ENCODE results near the gene TOM1.

The TOM1 gene

GRCh38 chr22:35299673-35300499, at the start of gene TOM1:
TSS of gene TOM1 (plus strand) at chr22:35299894. CDS start at chr22:35299929, 35 bp downstream.
- DNase-seq, result peak; percentile 92 to 95

- DNase-seq, result no peak
Measured at GRCh38 chr22:35250156-35250555, 49.5 kb upstream of the TOM1 start.

GRCh38 chr22:35253946-35254345, 45.7 kb upstream of the TOM1 start:
- no peak for DNase-seq

DNA sequence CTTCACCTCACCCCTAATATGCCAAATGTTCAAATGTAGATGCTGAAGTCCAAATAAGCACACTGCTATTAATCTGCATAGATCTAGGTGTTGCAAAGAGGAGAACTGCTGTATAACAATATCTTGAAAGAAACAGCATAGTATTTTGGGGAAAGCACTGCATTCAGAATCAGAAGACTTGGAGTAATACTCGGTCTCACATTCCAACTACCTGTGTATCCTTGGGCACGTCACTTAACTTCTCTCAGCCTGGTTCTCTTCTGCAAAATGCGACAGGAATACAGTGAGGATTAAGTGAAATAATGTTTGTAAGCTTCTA, 42.7 kb upstream of the TOM1 start:
- no peak for DNase-seq

- DNase-seq, result peak; percentile 81 to 87
Measured at GRCh38 chr22:35257321-35258190, 42.1 kb upstream of the TOM1 start, which contains the start of gene HMGXB4. TSS of gene HMGXB4 (plus strand) at chr22:35257493. CDS start at chr22:35262391, 4,898 bp downstream.

DNA sequence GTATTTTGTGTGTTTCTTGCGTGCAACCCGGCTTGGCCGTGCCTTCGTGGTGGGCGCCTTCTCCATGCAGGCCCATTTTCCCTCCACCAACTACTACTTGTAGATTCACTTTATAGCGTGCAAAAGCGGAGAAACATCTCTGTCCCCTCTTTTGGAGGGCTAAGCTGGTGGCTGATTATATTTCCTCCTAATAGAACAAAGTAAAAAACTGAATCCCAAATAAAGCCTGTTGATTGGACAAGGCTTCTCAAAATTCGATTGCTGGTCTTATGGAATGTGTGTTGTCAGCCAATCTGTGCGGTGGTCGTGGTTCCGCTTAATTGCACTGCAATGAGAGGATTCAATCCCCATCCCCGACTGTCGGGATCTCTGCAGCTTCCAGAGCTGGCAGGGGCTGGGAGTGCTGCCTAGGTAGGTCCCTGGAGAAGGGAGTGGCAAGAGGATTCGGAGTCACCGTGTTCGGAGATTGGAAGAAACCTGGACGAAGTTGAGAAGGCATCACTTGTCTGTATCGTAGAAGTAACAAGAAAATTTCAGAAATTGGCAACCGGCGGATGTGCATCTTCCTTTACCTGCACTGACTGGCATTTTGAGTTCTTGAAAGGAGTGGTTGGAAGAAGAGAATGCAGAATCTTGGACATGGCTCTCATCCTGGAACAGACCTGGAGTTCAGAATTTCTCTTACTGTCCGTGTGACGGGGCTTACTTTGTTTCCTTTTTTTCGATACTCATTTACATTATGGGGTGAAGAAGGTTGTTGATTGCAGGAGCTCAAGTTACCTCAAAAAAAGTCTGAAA, 41.3 kb upstream of the TOM1 start:
- no peak for DNase-seq

DNA sequence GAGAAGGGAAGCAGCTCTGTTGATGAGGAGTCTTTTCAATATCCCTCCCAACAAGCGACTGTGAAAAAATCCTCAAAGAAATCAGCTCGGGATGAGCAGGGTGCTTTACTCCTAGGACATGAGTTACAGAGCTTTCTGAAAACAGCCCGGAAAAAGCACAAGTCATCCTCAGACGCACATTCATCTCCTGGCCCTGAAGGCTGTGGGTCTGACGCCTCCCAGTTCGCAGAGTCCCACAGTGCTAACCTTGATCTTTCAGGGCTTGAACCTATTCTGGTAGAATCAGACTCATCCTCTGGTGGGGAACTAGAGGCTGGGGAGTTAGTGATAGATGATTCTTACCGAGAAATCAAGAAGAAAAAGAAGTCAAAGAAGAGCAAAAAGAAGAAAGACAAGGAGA, 34.7 kb upstream of the TOM1 start:
- no peak for DNase-seq

DNA sequence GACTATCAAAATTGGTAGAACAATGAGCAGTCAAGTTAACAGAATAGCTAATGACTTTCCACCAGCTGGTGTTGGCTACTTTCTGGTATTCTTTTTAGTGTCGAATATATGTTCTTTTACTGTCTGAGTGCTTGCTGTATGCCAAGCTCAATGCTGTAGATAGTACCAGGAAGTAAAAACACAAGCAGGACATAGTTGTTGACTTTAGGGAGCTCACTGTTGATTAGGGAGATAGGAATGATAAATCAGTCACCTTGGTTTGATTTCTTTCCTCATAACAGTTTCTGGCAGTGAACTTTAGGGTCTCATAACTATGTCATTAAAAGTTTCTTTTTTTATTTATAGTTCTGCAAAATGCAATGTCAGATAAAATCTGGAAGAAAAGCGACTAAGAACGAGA, 33.4 kb upstream of the TOM1 start:
- no peak for DNase-seq

DNA sequence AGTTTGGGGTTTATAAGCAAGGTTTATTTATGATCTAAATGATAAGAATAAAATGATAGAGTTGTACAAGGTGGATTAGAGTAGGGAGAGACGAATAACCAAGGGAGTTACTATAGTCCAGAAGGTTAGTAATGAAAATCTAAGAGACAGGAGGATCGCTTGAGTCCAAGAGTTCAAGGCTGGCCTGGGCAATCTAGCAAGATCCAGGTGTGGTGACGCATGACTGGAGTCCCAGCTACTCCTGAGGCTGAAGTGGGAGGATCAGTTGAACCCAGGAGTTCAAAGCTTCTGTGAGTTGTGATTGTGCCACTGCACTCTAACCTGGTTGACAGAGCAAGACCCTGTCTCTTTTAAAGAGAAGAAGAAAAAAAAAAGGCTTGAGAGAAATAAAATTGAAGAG, 30.1 kb upstream of the TOM1 start:
- DNase-seq, result no peak

DNA sequence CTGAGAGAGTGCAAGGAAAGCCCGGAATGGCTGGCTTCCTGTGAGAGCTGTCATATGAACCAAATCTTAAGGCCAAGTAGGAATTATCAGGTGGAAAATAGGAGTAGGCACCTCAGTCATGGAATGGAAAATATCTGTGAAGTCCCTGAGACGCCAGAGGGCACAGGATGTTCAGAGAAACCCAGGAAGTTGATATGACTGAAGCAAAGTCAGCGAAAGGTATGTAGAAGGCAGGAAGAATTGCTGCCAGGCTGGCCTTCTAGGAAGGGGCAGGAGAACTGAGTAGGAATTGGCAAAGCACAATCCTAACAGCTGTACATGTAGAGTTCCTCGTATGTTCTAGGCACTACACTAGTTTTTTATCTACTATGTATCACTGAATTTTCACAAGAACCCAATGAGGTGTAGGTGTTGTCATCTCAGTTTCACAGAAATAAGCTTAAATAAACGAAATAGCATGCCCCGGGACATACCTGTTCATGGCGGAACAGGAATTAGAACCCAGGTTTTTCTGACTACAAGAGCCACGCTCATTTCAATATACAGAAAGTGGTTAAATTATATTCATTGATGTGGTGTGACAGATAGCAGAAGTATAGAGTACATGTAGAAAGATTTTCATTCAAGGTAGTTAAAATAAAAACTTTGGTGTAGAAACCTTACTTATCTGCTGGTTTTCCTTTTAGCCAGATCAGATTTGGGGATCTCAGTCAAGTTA, 25.4 kb upstream of the TOM1 start:
- DNase-seq, result no peak

DNA sequence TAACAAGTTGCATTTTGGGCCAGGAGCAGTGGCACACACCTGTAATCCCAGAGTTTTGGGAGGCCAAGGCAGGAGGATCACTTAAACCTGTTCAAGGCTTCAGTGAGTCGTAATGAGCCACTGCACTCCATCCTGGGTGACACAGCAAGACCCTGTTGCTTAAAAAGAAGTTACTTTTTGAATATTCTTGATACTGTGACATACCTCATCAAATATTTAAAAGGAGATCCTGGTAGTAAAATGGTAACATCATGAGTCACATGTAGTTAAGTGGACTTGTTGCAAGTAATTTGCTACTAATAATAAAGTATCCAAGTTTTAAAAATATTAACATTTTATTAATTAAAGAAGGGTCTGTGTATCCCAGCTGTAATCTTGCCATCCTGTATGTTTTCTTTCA, 24.1 kb upstream of the TOM1 start:
- no peak for DNase-seq

GRCh38 chr22:35276019-35276418, 23.7 kb upstream of the TOM1 start:
- DNase-seq, result no peak

DNA sequence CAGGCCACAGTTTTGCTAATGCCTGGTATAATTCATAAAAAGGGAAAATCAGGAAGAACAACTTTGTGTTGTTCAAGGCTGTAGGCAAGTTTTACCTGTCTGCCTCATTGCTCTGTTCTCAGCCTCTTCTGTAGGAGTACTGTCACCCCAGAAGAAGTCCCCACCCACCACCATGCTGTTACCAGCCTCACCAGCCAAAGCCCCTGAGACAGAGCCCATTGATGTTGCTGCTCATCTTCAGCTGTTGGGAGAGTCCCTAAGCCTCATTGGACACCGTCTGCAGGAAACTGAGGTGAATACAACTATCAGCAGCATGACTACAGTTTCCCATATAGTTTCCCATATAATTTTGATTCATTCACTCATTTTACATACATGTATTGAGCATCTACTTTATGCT, 11.6 kb upstream of the TOM1 start:
- DNase-seq, result no peak

DNA sequence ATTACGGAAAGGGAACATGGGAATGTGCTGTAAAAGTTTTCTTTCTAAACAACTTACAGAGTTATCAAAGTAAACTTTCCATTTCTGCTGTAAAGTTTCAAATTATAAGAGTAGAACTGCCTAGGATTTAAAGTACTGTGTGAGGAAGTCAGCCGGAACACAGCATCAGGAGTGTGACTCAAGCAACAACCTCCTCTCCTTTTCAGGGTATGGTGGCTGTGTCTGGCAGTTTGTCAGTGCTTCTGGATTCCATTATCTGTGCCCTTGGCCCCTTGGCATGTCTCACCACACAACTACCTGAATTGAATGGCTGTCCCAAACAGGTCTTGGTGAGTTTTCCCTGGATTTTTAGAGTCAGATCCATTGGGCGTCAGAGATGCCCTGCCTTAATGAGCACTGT, 6.9 kb upstream of the TOM1 start:
- no peak for DNase-seq

DNA sequence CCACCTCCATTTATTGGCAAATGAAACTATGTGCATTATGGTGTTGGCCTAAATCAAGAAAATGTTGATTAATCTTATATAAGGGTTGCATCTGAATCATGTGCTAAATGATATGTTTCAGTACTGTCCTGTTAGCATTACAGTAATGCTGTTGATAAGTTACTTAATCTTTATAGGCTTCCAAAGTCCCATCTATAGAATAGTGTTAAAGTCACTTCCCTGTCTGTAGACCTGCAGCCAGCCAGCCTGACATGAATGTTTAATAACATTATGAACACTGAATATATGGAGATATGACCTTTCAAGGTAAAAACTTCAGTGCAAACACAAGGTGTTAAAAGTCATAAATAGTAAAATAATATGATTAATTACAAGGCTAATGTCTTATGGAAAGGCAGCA, 3.6 kb upstream of the TOM1 start:
- no peak for DNase-seq

GRCh38 chr22:35299217-35299672, 449 bp upstream of the TOM1 start:
- DNase-seq, result peak in 1 of 2 experiments; percentile 31

DNA sequence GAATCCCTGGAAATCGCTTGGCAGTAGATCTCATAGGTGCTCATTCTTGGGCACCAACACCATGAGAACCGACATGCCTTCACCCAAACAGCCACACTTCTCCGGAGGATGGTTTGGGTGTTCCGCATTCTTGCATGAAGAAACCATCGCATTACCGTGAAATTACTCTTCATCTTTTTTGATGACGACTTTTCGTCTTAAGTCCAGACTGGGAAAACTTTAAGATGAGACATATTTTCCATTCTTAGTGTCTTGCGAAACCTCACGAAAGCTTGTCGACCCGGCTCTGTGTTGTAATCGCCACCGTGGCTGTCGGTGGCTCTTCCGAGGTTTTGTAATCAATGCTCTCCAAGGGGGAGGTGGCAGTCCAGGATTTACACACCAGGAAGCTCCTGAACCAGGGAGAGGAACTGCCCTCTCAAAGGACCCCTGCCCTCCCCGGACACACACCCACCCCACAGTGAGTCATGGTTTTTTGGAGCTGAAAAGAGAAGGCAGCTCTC, 1.7 kb downstream of the TOM1 start:
- no peak for DNase-seq

GRCh38 chr22:35303029-35303624, 3.4 kb downstream of the TOM1 start:
- no peak for DNase-seq

GRCh38 chr22:35305525-35306070, 5.9 kb downstream of the TOM1 start:
- DNase-seq, result no peak

DNA sequence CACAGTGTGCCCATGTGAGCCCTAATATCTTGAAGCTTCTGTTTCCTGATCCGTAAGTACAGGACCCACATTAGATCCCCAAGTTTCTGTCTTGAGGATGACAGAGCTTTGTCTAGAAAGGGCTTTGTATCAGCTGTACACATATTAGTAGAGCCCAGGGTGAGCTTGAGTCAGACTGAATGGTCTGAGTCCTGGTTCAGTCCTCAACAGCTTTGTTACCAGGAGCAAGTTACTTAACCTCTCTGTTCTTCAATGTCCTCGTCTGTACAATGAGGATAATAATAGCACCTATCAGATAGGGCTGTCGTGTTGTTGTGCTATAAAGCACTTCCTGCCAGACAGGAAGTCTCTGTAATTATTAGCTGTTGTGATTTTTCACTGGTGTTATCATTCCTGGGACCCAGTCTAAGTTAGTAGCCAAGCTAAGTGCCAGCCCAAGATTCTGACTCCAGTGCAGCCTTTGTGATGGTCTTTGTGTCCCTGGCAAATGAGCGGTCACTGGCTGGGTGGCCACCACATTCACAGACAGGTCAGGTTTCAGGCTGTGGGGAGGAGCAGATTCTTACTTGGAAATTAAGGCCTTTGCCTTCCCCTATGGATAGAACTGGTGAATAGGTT, 6.8 kb downstream of the TOM1 start:
- no peak for DNase-seq

DNA sequence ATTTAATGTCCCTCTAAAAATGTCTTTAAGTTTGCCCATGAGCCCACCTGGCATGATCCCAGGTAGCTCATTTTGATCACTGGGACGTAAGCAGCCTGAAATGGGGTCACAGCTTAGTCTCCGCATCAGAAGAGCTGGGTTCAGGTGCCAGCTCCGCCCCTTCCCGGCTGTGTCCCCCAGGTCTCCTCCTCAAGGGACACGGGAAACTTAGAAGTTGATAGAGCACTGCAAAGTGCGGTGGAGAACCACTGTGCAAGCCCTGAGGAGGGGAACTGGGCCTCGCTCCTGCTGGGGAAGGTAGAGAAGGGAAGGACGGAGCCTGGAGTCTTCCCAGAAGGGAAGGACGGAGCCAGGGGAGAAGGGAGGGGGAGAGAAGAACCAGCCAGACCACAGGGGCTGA, 7.7 kb downstream of the TOM1 start:
- DNase-seq, result no peak
